COLO829 (cell line): ENCODE measurements around the gene DMBX1.

Experiments
- DNase-seq: peaks from one replicate; pipeline ENCODE4 v3.0.0; 2012; ENCODE audit warnings: low spot score

Gene DMBX1

DNA sequence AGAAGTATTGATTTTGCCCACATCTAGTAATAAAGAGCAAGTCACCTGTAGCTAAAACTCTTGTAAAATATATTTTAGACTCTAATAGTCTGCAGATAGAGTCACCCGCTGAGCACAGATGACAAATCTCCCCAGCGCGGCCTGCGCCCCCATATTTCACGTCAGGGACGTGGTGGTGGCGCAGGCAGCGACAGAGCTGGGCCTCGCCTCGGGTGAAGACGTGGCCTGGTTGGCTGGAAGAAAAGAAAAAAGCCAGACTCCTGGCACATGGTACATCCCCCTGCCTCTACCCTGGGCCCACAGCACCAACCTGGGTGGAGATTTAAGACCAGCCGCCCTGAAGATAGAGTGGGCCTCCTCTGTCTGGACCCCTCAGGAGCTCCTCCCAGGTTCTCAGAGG is 6.0 kb upstream of the DMBX1 start:
- no peak for DNase-seq

DNA sequence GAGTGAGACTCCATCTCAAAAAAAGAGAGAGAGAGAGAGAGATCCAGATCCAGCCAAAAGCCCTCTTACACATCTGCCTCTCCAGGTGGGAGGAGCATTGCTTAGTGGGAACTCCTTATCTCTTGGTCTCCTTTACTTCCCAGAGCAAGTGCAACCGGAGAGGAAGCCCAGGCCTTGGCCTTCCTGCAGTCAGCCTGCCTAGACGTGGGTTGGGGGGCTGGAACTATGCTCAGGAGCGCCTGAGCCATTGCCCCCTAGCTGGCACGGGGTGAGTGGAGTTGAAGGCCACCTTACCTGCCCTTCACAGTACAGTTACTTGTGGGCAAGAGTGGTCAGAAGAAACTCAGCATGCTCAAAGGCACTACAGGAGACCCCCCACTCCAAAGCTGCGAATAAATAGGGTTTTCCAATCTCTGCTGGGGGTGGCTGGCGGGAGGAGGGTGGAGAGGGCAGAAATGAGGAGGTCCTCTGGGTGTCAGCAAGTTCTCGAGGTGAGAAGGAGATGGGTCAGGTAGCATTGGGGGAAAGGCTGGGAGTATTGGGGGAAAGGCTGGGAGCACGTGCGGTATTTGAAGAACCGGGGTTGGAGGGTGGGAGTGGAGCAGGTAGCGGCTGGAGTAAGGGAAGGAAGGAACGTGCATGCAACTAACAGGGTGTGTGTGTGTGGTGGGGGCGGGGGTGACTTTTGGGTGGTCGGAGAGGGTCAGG is 4.7 kb upstream of the DMBX1 start:
- no peak for DNase-seq

DNA sequence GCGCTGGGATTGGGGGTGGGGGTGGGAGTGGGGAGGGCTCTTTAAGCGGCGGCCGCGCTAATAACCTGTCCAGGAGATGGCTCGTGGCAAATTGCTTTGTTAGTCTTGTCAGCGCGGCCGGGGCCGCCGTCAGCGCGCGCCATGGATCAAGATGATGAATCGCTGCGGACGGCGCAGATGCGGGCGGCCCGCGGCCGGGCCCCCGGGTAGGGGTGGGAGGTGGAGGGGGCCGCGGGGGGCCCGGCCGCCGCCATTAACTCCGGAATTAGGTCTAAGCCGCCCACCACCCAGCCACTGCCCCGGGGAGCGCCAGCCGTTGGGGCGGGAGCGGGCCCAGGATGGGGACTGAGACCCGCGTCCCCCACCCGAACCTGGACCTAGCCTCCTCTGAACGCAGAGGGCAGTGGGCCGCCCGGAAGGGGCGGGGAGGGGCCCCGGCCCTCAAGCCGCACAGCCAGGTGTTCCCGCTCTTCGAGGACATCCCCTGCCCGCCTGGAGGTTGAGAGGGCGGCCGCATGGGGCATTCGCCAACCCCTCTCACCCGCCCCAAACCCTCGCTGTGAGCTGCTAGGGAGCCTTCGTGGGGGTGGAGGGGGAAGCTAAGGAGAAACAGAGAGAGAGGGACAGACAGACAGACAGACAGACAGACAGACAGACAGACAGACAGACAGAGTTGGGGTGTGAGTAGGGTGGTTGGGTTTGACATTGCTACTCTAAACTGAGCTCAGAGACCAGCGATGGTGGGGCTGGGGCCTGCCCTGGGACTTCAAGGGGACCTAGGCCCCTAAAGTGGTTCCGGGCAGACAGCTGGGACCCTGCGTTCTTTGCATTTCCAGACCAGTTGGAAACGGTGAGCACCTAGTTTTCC is 3.8 kb upstream of the DMBX1 start:
- DNase-seq = no peak

DNA sequence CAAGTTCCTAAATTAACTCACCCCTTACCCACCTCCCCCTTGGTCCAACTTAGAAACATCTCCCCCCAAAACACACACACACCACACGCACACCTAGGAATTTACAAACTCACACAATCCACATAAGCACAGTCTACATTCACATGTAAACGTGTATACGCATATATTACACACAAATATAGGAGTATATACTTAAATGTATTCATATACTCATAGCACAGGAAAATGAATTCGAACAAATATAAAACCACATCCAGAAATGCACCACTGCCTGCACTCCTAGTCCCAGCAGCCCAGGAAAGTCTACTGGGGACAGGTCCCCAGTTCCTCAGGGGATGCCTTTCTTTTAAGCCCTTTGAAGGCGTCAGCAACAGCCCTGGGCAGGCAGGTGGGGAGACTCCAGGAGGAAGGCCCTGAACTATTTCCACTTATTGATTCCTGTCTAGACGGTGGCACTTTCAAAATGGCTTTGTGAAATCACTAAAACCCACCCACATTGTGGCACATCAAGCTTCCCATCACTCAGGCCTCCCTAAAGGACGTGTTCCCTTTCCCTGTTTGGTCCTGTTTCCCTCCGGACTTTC is 3.1 kb upstream of the DMBX1 start:
- DNase-seq = no peak

DNA sequence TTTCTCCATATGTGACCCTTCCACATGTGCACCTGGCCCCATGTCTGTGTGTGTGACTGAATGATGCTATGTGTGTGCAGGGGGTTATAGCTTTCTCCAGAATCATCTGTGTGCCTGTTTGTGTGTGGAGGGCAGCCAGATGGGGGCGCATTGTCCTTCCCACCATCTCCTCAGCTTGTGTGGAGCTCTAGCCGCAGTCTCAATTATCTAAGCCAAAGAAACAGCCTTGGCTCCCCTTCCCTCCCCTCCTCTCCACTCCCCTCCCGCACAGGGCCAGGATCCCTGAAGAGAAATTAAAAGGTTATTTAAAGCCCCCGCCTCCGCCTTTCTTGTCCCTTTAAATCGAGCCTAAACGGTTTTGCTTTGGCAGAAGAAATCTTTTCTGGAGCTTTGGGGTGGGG is 1.8 kb upstream of the DMBX1 start:
- DNase-seq = no peak

- no peak for DNase-seq
Measured at GRCh38 chr1:46488343-46489168, 1.1 kb upstream of the DMBX1 start.

DNA sequence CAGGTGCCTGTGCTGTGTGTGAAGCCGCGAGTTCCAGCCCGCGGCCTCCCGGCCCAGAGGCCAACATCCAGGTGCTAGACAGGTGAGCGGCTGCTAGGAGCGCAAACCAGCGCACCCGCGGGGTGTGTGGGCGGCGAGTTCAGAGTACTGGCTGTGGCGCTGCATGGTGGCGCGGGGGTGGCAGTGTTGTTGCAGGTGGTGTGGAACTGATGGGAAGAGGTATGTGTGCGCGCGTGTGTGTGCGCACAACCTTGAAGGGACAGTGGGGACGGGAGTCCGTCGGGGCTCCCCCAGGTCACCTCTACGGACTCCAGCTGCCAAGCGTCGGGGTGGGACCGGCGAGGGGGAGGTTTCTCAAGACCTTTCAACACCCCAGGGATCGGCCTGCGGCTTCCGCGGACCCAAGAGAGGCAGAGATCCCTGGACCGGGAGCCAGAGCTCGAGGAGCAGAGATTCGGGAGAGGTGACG is 433 bp upstream of the DMBX1 start:
- no peak for DNase-seq

- DNase-seq = no peak
Measured at GRCh38 chr1:46490406-46490655, 695 bp downstream of the DMBX1 start.

- no peak for DNase-seq
Measured at GRCh38 chr1:46490656-46491442, 1.2 kb downstream of the DMBX1 start.

DNA sequence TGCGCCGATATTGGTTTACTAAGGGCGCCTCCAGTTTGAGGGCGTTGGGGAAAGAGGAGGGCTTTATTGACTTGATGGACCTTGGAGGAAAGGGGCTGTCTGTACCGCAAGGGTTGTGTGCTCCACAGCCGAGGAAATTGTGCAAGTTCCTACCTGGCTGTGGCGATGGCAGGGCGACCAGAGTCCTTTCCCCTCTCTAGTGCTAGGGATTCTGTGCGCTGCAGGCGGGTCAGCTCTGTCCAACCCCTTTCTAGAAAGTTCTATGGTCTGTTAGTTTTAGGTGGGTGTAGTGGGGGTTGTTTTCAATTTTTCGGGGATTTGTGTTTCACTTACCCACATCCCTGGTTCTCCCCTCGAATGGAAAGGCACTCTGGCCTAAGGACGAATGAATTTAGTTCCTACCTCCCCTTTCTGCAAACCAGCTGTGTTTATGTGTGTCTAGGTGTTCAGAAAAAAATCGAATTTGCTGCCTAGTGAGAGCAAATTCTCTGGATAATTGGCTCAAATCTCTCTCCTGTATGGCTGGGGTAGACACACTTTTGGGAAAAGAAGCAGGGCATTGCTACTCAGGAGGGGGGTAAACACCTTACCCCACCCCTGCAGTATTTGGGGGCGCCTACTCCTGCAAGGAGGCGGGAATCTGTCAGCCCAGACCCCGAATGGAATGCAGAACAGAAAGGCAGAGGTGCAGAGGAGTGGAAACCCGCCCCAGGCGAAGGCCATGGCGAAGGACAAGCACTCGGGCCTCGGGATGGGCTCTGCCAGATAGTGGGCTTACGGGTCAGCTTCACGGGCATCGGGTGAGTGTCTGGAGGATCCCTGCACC is 2.0 kb downstream of the DMBX1 start:
- DNase-seq = no peak

- no peak for DNase-seq
Measured at GRCh38 chr1:46492269-46492853, 2.7 kb downstream of the DMBX1 start.

DNA sequence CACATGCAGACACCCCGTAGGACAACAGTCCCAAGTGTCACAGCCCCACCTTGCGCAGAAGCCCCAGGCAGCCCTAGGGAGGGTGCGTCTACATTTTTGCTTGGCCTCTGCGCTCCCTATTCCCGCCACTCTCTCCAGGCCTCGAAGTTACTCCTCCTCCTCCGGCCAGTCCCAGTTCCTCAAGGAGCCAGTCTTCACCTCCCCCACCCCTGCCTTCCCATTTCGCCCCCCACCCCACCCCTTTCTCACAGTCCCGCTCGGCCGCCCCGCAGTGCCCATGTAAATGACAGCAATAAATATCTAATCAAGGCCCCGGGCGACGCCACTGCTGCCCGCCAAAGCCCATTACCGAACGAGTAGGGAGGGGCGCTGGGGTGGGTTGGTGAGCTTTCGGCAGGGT is 3.2 kb downstream of the DMBX1 start:
- DNase-seq = no peak

DNA sequence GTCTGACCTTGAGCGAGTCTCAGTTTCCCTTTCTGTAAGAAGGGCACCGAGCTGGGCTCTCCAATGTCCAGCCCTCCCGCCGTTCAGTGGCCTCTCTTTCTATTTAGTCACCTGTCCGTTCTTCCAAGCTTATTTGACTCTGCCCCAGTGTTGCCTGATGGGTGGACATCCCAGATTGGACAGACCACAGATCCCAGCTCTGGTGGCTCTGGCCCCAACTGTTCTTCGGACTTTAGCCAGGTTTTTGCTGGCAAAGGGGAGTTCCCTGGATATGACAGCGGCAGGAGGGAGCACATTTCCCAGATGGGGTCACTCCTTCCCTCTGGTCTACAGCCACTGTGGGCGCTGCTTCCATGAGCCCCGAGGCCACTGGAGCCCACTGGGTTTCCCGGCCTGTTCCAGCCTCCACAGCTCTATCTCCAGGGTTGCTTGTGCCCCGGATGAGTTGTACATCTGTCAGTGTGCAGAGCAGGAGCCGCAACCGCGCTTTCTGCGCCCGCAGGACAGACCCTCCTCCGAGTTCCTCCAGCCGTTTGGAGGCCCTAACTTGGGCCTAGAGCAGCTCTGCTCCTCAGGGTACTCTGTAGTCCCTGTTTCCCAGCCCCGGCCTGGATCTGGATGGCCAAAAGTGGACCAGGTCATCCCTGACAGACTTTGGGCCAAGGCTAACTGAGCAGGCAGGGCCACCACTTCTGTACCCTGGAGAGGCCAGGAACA is 3.8 kb downstream of the DMBX1 start:
- no peak for DNase-seq

- DNase-seq = no peak
Measured at GRCh38 chr1:46494910-46495309, 5.3 kb downstream of the DMBX1 start.

DNA sequence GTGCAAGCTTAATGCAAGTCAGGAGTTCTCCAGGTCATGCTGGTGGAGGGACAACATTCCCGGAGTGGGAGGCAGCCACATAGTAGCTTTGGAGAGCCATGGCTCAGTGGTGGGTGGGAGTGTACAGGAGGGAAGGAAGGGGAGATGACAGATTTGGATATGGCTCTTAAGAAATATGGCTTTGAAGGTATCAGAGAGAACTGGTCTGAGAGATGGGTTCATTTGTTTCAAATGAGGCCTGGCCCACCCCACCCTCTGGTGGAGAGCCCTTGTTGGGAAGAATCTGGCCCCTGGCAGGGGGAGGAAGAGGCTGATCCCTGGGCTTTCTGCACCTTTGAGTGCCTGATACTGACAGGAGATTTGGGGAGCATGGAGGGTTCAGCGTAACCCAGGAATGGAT is 6.1 kb downstream of the DMBX1 start:
- no peak for DNase-seq

DNA sequence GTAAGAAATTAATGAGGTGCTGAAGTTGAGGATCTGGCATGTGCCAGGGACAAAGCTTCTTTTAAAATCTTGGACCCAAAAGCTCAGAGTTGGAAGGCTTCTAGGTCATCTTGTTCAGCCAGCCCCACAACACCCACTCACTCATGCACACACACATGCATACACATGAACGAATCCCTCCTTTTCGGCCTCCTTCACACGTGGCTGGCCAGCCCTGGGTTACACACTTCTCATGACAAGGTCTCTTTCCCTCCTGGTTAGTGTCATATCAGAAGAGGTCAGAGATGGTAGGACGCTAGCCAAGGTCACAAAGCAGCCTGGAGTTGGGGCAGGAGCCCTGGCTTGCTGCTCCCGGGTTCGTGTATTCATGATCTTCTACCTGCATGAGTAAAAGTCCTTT is 6.9 kb downstream of the DMBX1 start:
- no peak for DNase-seq

DNA sequence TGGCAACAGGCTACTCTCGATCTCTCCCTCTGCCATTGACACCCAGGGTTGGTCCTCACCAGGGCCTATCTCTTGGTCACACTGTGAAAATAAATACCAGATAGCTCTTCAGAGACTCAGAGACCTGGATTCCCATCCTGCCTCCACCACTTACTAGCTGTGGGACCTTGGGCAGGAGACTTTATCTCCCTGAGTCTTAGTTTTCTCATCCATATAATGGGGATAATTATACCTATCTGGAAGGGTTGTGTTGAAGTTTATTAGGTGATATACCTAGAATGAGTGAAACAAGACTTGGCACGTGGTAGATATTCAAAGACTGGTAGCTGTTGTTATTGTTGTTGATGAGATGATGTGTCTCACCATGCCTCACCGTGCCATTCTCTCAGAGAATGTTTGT is 7.4 kb downstream of the DMBX1 start:
- DNase-seq = no peak

DNA sequence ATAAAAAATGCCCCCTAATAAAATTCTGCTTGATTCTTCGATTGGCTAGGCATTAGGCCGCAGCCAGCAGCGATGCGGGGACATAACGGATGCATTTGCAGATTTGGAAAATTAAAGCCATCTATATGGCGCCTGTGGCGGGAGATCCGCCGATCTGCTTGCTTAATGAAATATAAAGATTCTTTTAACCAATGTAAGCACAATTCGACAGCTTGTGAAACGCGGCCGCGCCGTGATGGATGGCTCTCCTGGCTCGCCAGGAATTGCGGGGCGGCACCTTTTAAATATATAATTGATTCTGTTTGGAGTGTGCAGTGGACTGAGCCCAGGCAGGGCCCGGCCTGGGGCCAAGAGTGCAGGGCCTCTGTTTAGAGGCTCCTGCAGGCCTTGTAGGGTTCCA is 8.0 kb downstream of the DMBX1 start:
- DNase-seq = no peak

DNA sequence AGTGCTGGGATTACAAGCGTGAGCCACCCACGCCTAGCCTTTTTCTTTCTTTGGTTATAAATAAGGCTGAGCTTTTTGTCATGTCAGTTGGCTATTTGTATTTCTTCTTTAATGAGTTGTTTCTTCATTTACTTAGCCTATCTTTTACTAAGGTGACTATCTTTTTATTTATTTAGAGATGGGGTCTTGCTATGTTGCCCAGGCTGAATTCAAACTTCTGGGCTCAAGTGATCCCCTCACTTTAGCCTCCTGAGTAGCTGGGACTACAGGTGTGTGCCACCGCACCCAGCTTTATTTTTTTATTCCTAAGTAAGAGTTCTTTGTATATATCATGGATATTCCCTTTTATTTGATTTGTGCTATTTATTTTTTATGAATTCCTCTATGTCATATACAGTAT is 11.9 kb downstream of the DMBX1 start:
- DNase-seq = no peak

DNA sequence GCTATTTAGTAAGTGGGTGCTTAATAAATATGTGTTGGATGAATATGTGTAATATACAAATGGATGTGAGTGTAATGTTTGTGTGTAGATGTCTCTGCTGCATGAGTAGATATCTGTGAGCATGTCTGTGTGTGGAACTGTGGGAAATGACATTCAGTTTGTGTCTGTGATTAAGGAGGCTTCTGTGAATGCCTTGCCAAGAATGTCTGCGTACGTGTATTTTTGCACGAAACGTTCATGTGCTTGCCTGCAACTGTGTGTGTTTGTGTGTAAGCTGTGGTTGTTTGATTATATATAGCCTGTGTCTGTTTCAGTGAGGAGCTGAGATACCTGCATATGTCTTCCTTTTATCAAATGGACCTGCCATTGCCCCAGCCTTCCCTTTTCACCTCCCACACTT is 13.8 kb downstream of the DMBX1 start:
- no peak for DNase-seq
